Fibroblast of upper back skin (primary cell): Measurements from ENCODE around the gene LY9.
A peak's percentile ranks its signal among the peaks of the same experiment; 100 is the strongest.

Experiments
- DNase-seq: peaks from one replicate; pipeline ENCODE4 v3.0.0-alpha.2; 2013

LY9 gene

DNA sequence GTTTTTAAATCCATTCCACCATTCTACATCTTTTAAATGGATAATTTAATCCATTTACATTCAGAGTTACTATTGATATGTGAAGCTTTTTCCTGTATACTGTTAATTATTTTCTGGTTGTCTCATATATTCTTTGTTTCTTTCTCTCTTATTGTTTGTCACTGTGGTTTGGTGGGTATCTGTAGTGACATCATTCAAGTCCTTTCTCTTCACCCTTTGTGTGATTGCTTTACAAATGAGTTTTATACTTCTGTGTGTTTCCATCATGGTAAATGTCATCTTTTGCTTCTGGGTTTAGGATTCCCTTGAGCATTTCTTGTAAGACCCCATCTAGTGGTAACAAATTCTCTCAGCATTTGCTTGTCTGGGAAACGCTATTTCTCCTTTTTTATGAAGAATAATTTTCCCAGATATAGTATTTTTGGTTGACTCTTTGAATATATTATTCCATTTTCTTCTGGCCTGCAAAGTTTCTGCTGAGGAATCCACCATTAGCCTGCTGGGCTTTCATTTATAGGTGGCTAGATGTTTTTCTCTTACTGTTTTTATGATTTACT, 10.2 kb downstream of the LY9 start:
- DNase-seq: no peak

DNA sequence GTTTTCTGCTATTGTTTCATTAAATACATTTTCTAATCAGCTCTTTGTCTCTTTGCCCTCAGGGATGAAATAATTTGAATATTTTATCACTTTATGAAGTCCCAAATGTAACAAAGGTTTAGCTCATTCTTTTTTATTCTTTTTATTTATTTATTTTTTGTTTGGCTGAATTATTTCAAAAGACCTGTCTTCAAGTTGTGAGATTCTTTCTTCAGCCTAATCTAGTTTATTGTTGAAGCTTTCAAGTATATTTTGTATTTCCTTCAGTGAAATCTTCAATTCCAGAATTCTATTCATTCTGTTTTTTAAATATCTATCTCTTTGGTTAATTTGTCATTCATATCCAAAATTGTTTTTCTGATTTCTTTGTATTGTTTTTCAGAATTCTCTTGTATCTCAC, 10.8 kb downstream of the LY9 start:
- no peak for DNase-seq

DNA sequence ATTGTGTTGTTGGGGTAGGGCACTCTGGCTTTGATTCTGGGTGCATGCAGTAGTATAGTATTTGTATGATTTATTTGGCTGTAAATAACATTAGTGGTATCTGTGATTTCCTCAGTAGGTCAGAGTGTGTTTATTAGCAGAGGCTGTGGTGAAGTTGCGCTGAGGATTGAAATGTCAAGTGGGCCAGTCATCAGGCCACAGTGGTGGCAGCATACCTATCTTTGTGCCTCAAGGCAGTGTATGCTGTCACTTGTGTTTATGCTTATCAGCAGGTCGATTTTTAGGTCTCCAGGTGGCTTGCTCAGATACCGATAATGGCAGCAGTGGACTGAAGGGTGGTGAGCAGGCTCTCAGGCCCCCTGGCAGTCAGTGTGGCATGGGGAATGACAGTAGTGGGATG, 11.3 kb downstream of the LY9 start:
- no peak for DNase-seq

DNA sequence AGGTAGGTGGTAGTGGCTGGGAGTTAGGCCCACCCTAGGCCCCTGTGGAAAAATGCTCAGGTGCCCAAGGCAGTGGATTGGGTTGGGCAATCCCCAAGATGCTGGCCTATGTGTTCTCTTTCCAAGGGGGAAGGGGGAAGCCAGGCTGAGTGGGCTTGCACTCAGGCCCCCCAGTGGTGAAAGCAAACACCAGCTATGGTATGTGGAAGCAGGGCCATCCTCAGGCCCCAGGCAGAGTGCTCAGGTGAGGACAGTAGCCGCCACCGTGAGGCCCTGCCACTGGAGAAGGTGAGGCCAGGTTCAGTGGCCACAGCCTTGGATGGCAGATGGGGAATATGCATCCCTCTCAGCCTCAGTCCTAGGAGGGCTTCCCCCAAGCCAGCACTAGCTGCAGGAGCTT, 11.8 kb downstream of the LY9 start:
- DNase-seq: no peak

DNA sequence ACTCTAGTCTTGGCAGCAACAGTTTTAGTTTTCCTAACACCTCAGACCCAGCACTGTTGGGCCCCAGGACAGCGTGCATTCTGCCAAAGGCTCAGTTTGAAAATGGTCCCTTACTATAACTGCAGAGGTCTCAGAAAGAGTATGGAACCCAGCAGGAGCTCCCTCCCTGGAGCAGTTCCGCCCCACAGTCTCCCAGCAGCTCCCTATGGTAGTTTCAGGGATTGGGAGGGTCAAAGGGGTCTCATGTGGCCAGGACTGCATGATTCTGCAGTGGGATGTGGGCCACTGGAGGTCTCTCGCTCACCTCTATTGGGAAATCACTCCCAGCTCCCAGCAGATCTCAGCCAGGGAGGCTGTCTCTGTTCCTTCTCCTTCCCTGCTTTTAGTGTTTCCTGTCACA, 12.3 kb downstream of the LY9 start:
- DNase-seq: no peak

DNA sequence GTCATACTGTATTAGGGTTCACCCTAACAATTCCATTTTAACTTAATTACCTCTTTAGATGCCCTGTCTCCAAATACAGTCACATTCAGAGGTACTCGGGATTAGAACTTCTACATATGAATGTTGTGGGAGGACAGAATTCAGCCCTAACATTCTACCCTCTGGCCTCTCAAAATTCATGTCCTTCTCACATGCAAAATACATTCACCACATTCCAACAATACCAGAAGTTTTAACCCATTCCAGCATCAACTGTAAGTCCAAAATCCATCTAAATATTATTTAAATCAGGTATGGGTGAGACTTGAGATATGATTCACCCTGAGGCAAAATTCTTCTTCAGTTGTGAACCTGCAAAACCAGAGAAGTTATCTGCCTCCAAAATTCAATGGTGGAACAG, 14.5 kb downstream of the LY9 start:
- DNase-seq: no peak

DNA sequence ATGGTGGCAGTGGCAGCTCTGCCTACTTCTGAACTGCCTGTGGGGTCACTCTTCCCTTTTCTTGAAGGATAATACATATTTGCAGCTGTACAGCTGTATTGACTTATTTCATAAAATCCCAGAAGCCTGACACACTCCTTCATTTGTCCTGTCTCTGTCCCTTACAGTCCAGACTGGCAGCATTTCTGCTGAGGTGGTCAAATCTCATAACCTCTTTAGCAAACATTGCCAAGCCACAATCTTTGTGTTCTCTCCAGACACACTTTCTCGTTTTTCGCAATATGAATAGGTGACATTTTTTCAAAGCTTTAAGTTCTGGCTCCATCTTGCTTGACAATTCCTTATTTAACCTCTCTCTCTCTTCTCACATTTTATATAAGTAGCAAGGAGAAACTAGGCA, 15.2 kb downstream of the LY9 start:
- DNase-seq: no peak

DNA sequence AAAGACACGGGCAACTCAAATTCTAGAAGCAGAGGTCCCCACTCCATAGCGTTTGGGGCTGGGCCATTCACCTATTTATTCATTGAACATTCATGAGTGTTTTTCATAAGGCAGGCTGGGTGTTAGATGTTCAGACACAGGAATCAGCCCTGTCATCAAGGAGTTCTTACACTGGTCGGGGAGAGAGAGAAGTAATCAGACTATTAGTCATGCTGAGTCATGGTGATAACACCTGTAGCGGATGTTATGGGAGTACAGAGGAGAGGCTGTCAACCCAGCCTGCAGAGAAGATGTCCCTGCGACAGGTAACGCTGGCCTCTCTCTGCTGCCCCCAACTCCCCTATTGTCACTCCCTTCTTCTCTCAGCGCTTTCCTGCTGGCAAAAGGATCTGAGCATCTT, 17.2 kb downstream of the LY9 start:
- no peak for DNase-seq

DNA sequence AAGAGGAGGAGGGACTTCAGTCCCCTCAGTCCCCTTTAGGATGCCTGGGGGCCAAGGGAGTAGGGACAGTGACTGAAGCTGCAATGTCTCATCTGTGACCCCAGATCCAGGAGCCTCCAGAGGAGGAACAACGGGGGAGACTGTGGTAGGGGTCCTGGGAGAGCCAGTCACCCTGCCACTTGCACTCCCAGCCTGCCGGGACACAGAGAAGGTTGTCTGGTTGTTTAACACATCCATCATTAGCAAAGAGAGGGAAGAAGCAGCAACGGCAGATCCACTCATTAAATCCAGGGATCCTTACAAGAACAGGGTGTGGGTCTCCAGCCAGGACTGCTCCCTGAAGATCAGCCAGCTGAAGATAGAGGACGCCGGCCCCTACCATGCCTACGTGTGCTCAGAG, 18.3 kb downstream of the LY9 start:
- no peak for DNase-seq

DNA sequence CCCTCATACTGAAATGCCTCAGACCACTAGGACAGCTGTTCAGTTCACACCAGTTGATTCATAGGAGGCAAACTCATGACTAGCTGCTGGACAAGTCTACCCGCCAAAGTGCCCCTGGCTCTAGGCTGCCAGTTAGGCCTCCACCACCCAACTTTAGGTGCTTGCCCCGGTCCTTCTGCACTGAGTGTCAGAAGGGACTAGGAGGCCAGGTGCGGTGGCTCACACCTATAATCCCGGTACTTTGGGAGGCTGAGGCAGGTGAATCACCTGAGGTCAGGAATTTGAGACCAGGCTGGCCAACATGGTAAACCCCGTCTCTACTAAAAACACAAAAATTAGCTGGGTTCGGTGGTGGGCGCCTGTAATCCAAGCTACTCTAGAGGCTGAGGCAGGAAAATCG, 18.9 kb downstream of the LY9 start:
- no peak for DNase-seq

DNA sequence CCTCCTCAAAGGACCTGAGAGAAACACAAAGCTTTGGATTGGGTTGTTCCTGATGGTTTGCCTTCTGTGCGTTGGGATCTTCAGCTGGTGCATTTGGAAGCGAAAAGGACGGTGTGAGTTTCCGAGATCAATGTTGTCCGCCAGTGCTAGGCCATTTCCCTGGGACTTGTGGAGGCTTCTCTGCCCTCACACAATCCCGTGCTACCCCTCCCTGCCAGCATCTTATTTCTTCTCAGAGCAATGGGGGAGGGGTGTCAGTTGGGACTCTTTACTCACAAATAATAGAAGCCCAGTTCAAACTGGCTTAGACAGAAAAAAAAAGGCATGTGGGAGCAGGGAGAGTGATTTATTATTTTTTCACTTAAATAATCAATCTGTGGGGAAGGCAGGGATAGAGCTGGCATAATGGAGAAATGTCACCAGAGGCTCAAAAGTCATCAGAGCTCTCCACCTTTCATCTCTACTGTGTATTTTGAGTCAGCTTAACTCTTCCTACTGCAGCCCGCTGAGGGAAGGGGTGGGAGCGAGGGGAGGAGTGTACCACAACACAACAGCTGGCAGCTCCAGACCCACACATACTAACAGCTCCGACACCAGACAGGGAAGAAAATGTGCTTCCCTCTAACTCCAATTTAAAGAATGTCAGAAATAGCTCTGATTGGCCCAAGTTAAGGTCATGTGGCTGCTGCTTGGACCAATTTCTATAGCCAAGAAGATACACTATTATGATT, 22.4 kb downstream of the LY9 start:
- no peak for DNase-seq

DNA sequence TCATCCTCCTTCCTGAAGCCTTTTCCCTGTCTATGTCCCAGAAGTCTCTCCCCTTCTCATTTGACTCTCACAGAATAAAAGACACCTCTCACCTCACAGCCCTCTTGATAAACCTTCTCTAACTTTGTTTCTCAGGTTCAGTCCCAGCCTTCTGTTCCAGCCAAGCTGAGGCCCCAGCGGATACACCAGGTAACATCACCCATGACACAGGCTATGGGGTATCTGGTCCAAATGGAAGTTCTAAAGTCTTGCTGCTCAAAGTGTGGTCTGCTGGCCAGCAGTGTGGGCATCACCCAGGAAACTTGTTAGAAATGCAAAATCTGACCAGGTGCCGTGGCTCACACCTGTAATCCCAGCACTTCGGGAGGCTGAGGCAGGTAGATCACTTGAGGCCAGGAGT, 23.2 kb downstream of the LY9 start:
- no peak for DNase-seq

DNA sequence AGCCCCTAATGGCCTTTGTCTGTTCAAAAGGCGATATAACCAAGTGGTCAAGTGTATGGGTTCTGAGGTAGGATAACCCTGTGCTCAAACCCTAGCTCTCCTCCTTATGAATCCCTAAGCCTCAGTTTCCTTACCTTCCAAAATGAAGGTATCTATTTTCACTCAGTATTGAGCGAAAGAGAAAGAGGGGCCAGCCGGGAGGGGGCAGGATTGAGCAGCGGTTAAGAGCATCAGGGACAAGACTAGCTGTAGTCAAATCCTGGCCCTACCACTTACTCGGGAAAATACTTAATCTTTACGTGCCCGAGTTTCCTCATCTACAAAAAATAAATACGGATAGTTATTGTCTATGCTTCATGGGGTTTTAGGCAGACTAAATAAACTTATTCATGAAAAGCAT, 25.7 kb downstream of the LY9 start:
- DNase-seq: no peak

DNA sequence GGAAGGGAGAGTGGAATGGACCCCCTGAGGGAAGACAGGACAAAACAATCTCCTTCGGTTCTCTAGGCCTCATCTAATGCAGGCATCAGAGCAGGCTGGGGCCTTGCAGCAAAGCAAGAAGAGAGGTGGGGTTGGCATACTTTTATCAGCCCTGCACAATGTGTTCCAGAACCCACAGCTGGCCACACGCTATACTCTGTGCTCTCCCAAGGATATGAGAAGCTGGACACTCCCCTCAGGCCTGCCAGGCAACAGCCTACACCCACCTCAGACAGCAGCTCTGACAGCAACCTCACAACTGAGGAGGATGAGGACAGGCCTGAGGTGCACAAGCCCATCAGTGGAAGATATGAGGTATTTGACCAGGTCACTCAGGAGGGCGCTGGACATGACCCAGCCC, 27.3 kb downstream of the LY9 start:
- no peak for DNase-seq

DNA sequence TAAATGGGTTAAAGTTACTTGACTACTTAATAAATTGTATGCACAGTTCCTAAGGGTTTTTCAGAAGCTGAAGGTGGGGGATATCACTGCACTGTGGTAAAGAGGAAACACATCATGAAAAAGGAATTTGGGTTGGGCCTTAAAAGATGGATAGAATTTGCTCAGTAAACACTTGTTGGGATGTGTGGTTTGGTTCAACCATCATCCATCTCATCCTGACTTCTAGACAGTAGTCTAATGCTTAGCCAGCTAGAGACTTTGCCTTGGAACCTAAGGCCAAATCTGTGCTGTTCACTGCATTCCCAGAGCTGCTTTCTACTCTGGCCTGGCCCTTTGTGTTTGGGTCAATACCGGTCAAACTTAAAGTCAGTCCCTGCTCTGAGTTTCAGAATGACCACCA, 30.6 kb downstream of the LY9 start:
- DNase-seq: peak; percentile 1

DNA sequence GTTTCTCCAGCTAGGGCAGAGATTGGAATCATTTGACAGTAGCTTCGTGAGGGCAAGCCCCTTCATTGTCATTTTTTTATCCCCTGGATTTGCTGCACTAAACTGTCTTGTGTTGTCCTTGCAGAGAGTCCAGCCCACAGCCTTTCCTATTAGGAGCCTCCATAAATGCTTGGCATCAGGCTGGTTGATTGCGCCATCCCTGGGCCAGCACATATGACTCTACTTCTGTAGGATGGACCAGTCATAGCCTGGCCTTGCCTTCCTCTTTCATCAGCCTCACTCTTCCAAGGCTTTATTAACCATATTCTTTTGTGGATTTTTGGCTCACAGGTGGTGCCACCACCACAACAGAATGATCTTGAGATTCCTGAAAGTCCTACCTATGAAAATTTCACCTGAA, 31.4 kb downstream of the LY9 start:
- DNase-seq: no peak

DNA sequence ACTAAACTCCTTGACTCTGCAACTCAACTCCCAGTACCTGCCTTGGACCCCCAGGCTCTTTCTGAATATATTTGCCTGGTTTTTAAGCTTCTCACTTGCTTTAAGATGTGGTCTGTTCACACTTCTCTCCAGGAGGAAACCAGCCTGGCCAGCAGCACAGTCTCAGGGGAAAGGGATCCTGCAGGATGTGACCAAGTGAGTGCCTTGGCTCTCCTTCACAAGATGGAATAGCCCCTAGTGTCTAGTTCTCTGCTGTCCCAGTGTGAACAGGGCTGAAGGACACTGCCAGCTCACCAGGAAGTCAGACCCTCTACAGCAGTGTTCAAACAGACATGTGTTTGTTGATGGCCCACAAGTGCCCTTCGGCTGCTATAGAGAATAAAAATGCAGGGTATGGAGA, 33.8 kb downstream of the LY9 start:
- DNase-seq: no peak

DNA sequence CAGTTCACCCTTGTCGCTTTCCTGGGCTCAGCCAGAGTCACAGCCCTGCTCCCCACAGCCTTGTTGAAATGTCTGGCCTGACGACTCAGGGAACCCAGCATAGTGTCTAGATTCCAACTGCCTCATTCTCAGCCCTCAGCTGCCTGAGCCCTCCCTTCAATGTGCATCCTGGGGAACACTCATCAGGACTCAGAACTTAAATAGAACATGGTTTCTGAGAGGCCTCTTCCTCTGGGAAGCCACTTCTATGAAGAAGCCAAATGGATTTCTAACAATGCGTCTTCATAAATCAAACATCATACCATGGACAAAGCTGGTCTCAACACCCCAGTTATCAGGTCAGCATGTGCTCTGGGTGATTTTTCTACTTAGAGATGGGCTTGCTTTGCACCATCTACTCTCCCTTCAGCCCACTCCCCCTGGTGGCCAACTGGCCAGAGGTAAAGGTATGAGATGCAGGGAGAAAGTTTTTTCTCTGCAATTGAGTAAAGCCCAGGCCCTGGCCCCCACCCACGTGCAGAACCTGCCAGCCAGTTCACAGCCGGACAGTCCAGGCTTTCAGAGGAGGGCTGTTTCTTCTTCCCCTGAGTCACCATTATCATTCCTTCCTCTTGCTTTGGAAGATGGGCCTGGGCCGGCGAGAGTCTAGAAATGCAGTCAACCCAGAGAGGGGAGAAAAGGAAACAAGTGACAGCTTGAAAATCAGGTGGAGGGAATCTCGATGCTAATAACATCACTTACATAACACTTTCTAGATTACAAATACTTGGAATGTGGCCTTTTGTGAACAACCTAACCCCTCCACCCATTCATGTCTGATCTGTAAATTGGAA, 34.6 kb downstream of the LY9 start:
- peak; percentile 11 for DNase-seq

DNA sequence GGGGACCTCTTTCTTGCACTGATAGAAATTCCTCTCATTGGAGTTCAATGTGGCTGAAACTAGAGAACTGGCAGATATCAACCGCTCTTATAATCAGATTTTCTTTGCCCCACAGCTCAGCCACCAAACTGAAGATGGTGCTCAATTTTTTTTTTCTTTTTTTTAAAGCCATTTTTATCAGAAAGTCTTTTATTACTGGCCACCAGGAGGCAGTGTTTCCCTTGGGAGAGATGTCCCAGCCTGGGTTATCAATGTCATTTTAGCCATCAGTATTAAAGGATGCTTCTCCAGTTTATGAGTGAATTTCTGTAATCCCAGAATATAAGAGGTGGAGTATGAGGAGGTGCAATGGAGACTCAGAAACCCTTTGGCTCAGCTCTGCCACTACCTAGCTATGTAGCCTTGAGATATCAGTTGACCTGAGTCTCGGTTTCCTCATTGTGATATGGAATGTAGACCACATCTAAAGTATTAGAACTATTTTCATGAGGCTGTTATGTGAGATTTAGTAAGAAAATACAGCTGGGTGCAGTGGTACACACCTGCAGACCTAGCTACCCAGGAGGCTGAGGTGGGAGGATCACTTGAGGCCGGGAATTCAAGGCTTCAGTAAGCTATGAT, 39.1 kb downstream of the LY9 start:
- peak; percentile 3 for DNase-seq

DNA sequence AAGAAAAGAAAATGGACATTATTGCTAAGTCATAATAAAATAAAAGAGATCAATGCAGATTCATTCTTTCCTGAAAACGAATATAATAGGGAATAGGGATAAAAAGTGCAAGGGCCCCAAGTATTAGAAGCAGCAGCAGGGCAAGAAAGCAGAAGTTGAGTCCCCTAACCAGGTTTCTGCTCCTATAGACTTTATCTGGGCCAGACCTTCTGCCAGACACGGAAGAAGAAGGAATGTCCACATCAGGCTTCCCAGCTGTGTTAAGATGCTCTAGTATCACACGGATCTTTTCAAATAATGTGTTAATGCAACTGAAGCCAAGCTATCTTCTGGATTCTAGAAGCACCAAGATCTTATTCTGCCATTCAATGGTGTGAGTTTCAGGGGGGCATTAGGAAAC, 39.8 kb downstream of the LY9 start:
- no peak for DNase-seq

DNA sequence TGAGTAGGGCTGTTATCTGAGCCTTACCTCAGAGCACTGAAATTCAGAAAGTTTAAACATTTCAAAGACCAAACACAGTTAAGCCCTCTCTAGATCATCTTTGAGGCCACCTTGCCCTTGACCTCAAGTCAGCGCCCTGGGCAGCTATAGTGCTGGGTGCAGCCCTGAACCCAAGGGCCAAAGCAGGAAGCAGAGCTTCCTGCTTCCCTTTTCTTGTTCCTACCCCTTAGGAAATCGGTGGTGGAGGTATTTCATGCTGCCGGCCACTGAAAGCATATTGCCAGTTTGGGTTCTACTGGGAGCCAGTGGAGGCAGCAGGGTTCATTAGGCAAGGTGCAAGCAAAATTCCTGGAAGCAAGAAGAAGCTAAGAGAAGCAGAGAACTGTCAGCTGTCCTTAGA, 40.6 kb downstream of the LY9 start:
- no peak for DNase-seq

DNA sequence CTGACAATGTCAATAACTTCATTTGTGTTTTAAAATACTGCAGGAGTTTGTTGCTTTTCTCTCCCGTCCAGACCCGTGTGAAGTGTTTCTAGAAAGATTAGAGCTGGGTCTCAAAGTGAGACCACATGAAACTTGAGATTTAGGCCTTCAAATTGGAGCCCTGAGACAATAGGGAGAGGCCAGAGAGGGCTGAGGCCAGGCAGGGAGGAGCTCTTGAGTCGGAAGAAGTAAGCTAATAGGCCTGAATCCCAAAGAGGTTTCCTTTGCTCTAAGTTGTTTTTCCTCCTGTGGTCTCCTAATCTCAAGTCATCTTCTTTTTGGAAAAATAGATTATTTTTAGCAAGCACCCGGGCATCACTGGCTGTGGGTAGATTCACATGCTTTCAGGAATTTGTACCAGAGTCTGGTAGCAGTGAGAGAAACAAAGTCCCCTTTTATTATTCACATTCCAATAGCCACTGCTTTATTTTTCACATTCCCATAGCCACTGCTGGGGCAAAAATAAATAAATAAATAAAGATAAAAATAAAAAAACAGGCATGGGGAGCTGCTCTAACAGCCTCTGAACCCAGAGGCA, 41.1 kb downstream of the LY9 start:
- DNase-seq: no peak

DNA sequence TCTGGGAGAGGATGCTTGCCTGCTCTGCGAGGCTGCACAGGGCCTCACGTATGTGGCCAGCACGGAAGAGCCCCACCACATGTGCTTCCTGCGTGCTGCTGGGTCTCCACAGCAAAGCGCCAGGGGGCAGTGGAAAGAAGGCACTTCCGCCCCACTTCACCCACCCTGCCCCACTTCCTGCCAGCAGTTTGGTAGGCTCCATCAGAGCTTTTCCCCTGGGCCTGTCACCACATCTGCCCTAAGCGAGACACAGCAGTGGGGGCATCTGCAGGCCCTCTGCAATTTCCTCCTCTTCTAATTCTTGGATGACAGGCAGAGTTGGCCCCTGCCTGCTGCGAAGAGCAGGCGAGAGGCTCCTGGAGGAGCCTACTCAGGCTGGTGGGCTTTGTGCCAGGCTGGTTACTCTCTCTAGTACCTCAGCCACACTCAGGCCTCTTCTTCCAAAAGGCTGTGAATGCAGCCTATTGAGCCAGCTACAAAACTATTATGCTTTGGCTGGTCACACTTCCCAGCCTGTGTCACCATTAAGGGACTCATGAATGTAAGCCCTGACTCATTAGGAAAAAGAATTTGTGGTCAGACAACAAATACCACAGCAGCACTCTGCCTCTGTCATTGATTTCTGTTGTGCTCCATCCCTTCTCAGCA, 41.7 kb downstream of the LY9 start:
- DNase-seq: no peak
